Right atrium auricular region (tissue), 2 donors: ENCODE data around the gene RABEP2. TPM values are rescaled to one million over a fixed set of nuclear protein-coding genes. Genes with fewer than 3 reads are reported as not detected.
"Not testable (repeated sequence)": the region's sequence is repeated elsewhere in the genome, so short reads cannot be mapped to it uniquely, and the experiment has no call there.

ENCODE experiments used
- DNase-seq: peaks from one replicate; pipeline ENCODE4 v3.0.0-alpha.2; 2019; ENCODE audit warnings: low spot score
- H3K27ac ChIP-seq, 2 donors: fragments of 200-600 bp; sonication (generic); 1 replicate in 1 of 2; 2 replicates in 1 of 2; pipeline ENCODE4 v1.5.1; 2016 to 2019
- H3K27me3 ChIP-seq, 2 donors: fragments of 200-600 bp; sonication (generic); one replicate each; pipeline versions ENCODE4 v1.5.1 to v1.6.0; 2017 to 2019
- H3K36me3 ChIP-seq: fragments of 200-600 bp; sonication (generic); one replicate; pipeline ENCODE4 v1.5.1; 2016
- H3K4me1 ChIP-seq, 2 donors: fragments of 200-600 bp; sonication (generic); one replicate each; pipeline versions ENCODE4 v1.5.1 to v1.6.0; 2017 to 2019
- H3K4me3 ChIP-seq, 2 donors: fragments of 200-600 bp; sonication (generic); 1 replicate in 1 of 2; 2 replicates in 1 of 2; pipeline ENCODE4 v1.5.1; 2017 to 2019; ENCODE audit warnings: mild to moderate bottlenecking in 1 of 2, moderate library complexity in 1 of 2
- H3K9me3 ChIP-seq, 2 donors: fragments of 200-600 bp; sonication (generic); one replicate each; pipeline ENCODE4 v1.5.1; 2019
- total RNA-seq, 2 donors: library from RNA; depleted of rRNA; stranded (reverse); fragments of >200 nt; gene quantifications; one replicate each; pipeline ENCODE4 v1.1.0, GENCODE V29; 2016
- TF ChIP-seq, protein P1 (sequence below), 2 donors: fragments of 200-600 bp; sonication (generic); IDR thresholded peaks; one replicate each; pipeline ENCODE4 v1.5.1; 2019; ENCODE audit warnings: antibody characterized with exemption in 2 of 2

The RABEP2 gene
- total RNA-seq, 2 donors from 2014 or later, result 18.2 to 22.5 TPM

- no peak for DNase-seq
- TF ChIP-seq, protein P1, sequence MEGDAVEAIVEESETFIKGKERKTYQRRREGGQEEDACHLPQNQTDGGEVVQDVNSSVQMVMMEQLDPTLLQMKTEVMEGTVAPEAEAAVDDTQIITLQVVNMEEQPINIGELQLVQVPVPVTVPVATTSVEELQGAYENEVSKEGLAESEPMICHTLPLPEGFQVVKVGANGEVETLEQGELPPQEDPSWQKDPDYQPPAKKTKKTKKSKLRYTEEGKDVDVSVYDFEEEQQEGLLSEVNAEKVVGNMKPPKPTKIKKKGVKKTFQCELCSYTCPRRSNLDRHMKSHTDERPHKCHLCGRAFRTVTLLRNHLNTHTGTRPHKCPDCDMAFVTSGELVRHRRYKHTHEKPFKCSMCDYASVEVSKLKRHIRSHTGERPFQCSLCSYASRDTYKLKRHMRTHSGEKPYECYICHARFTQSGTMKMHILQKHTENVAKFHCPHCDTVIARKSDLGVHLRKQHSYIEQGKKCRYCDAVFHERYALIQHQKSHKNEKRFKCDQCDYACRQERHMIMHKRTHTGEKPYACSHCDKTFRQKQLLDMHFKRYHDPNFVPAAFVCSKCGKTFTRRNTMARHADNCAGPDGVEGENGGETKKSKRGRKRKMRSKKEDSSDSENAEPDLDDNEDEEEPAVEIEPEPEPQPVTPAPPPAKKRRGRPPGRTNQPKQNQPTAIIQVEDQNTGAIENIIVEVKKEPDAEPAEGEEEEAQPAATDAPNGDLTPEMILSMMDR (IDR thresholded peaks at IDR 0.05), result no peak
- no peak overlapping the region for H3K4me3 ChIP-seq
- H3K4me1 ChIP-seq, result no peaks in the 10 kb centered on the region
- H3K9me3 ChIP-seq, result no peaks in the 10 kb centered on the region
- no peaks in the 10 kb centered on the region for H3K27me3 ChIP-seq
- H3K27ac ChIP-seq, result no peak overlapping the region
- no peaks in the 10 kb centered on the region for H3K36me3 ChIP-seq
Measured at GRCh38 chr16:28930652-28931051, 5.6 kb upstream of the RABEP2 start.

- no peak overlapping the region for H3K4me3 ChIP-seq
- no peaks in the 10 kb centered on the region for H3K4me1 ChIP-seq
- no peak overlapping the region for H3K27ac ChIP-seq
- DNase-seq, result no peak
- H3K36me3 ChIP-seq, result no peaks in the 10 kb centered on the region
- no peaks in the 10 kb centered on the region for H3K9me3 ChIP-seq
- TF ChIP-seq, protein P1 (IDR thresholded peaks at IDR 0.05), result no peak
- H3K27me3 ChIP-seq, result no peaks in the 10 kb centered on the region
Measured at GRCh38 chr16:28930203-28930602, 5.2 kb upstream of the RABEP2 start.

- H3K4me1 ChIP-seq, result peaks cover 0 to 14% of the 10 kb centered on the region in 2 donors
- H3K4me3 ChIP-seq, result no peak overlapping the region
- no peaks in the 10 kb centered on the region for H3K36me3 ChIP-seq
- TF ChIP-seq, protein P1 (IDR thresholded peaks at IDR 0.05), result no peak
- DNase-seq, result no peak
- H3K9me3 ChIP-seq, result no peaks in the 10 kb centered on the region
- H3K27me3 ChIP-seq, result no peaks in the 10 kb centered on the region
- H3K27ac ChIP-seq, result no peak overlapping the region
Measured at GRCh38 chr16:28927815-28928214, 2.8 kb upstream of the RABEP2 start.

GRCh38 chr16:28926284-28926683, 1.2 kb upstream of the RABEP2 start:
- not testable (repeated sequence) for H3K9me3 ChIP-seq, H3K36me3 ChIP-seq, H3K27me3 ChIP-seq, DNase-seq
- Histone ChIP-seq H3K4me3 (peak overlapping the region; percentile 80 to 94), H3K4me1 (peaks cover 0 to 14% of the 10 kb centered on the region in 2 donors), H3K27ac (peak overlapping the region in 1 of 2 donors; percentile 99)

DNA sequence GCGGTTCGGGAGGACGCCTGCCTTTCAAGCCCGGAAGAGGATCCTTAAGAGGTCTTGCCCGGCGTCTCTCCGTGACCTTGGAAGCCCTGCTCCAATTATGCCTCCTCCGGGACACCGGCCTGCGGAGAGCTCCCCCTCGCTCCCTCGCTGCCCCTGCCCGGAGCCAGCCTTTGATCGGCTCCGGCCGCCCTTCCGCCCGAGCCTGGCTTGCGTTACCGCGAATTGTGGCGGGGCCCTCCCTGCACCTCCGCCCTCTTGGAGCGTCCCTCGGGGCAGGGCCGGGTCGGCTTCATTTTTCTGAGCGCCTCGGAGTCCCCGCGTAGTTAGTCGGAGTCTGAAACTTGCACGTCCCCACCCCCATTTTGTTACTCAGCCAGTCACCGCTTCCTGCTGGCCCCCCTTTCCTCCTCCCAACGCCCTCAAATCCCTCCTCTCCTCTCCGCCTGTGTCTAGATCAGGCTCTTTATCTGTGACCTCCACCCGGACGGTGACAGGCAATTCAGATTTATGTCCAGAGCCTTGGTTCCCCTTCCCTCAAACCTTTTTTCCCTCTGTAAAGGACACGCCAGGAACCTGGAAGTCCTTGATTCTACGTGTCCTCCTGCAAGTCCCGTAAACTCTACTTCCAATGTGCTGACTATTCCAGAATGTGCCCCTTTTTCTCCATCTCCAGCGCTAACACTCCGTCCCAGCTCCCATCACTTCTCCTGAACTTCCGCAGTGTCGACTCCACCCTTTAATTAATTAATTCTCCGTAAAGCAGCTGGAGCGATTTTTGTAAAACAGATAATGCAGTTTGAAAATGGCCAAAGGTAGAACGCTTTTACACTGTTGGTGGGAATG, 569 bp upstream of the RABEP2 start:
- TF ChIP-seq, protein P1 (IDR thresholded peaks at IDR 0.05), result peak in 1 of 2 donors; percentile 34
- Histone ChIP-seq H3K36me3 (no peaks in the 10 kb centered on the region), H3K4me3 (peak overlapping the region; percentile 80 to 94), H3K27ac (peak overlapping the region; percentile 98 to 99), H3K4me1 (peaks cover 0 to 14% of the 10 kb centered on the region in 2 donors), H3K9me3 (no peaks in the 10 kb centered on the region), H3K27me3 (no peaks in the 10 kb centered on the region)
- peak; percentile 85 for DNase-seq

- peaks cover 0 to 14% of the 10 kb centered on the region in 2 donors for H3K4me1 ChIP-seq
- H3K36me3 ChIP-seq, result peaks cover 4% of the 10 kb centered on the region
- no peak for DNase-seq
- H3K9me3 ChIP-seq, result no peaks in the 10 kb centered on the region
- peak overlapping the region; percentile 98 to 99 for H3K27ac ChIP-seq
- peak overlapping the region; percentile 80 to 94 for H3K4me3 ChIP-seq
- TF ChIP-seq, protein P1 (IDR thresholded peaks at IDR 0.05), result no peak
- H3K27me3 ChIP-seq, result no peaks in the 10 kb centered on the region
Measured at GRCh38 chr16:28924399-28924761, 658 bp downstream of the RABEP2 start.
